ENCODE data around the gene SHF. TPM values are rescaled to one million over a fixed set of nuclear protein-coding genes. Genes with fewer than 3 reads are reported as not detected.
A peak's percentile ranks its signal among the peaks of the same experiment; 100 is the strongest.

Gene SHF
- total RNA-seq, 2 experiments from 2014 or later = 19.8 to 23.5 TPM

DNA sequence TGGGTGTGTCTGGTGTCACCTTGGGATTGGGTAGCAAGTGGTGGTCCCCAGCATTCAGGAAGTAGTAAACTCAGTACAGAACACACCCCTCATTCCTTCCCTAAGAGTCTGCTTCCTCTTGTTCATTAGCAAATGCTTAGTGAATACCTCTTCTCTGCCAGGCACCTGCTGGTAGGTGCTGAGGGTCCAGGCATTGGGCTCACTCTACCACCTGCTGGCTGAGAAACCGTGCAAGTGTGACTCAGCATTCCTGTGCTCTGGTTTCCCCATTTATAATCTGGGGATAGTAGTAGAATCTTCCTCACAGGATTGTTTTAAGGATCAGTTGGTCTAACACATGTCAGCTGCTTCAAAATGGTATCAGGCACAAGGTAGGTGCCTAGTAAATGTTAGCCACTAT lies 4.8 kb downstream of the SHF start:
- ATAC-seq (no peak), DNase-seq (no peak)
- Mint-ChIP-seq H3K4me3 (no peak overlapping the region), H3K36me3 (ENCODE audit: low read depth) (peaks cover 2% of the 10 kb centered on the region), H3K27me3 (no peaks in the 10 kb centered on the region), H3K27ac (no peak overlapping the region), H3K4me1 (ENCODE audit: low read depth) (peaks cover 35% of the 10 kb centered on the region), H3K9me3 (no peaks in the 10 kb centered on the region)
- TF ChIP-seq, protein P1, sequence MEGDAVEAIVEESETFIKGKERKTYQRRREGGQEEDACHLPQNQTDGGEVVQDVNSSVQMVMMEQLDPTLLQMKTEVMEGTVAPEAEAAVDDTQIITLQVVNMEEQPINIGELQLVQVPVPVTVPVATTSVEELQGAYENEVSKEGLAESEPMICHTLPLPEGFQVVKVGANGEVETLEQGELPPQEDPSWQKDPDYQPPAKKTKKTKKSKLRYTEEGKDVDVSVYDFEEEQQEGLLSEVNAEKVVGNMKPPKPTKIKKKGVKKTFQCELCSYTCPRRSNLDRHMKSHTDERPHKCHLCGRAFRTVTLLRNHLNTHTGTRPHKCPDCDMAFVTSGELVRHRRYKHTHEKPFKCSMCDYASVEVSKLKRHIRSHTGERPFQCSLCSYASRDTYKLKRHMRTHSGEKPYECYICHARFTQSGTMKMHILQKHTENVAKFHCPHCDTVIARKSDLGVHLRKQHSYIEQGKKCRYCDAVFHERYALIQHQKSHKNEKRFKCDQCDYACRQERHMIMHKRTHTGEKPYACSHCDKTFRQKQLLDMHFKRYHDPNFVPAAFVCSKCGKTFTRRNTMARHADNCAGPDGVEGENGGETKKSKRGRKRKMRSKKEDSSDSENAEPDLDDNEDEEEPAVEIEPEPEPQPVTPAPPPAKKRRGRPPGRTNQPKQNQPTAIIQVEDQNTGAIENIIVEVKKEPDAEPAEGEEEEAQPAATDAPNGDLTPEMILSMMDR (IDR thresholded peaks at IDR 0.05) = no peak
- POLR2A ChIA-PET = interaction anchor here (5.3 kb wide), 1 partner anchor 15 kb away, joined by 33 read pairs; no protein-coding TSS in a partner anchor
- CTCF ChIA-PET = interaction anchor here (0.9 to 13.1 kb wide), 3 partner anchors 15 to 22 kb away, joined by 3 to 131 read pairs (median 6); no protein-coding TSS in a partner anchor
- intact Hi-C loops (cut with micrococcal nuclease) = no loop called here

DNA sequence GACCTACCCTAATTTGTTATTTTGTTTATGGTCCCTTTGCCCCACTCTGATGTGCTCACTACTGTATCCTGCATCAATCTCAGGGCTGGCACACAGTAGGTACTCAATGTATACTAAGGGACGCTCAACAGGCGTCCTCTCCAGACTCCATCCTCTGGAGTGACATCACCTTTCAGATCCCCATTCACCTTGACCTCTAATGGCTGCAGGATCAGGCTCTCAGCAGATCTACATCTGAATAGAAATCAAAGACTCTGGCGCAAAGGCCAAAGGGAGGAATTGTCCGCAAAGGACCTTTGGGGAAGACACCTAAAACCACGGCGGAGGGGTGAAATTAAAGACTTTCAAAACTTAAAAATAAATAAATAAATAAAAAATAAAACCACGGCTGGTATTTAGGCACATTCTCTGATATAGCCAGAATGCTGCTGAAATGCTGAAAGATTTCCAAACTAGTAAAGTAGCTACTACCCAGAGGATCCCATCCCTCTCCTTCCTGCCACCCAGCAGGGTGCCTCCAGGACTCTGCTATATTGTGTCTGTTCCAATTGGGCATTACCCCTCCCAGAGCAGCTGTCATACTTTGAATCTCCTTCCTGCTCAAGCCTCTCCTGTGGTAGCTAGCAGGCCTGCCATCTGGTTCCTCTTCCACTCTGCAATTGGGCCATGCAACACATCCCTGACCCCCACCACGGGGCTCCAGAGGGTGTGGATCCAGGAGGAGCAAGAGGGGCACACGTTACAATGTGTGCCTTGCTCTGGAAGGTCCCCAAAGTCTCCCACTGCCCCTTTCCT lies 6.1 kb downstream of the SHF start:
- H3K36me3 Mint-ChIP-seq (ENCODE audit: low read depth) = peaks cover 4% of the 10 kb centered on the region
- TF ChIP-seq, protein P1 (IDR thresholded peaks at IDR 0.05) = no peak
- no peaks in the 10 kb centered on the region for H3K27me3 Mint-ChIP-seq
- ATAC-seq = no peak
- peaks cover 31% of the 10 kb centered on the region for H3K4me1 Mint-ChIP-seq (ENCODE audit: low read depth)
- no peak for DNase-seq
- intact Hi-C loops (cut with micrococcal nuclease) = no loop called here
- ChIA-PET POLR2A (interaction anchor here (1.6 to 5.3 kb wide), 2 partner anchors 13 to 16 kb away, joined by 5 to 33 read pairs; no protein-coding TSS in a partner anchor), CTCF (interaction anchor here (0.6 to 13.1 kb wide), 6 partner anchors 10 to 632 kb away, joined by 3 to 131 read pairs (median 4); no protein-coding TSS in a partner anchor)
- no peaks in the 10 kb centered on the region for H3K9me3 Mint-ChIP-seq
- H3K27ac Mint-ChIP-seq = no peak overlapping the region
- H3K4me3 Mint-ChIP-seq = no peak overlapping the region

DNA sequence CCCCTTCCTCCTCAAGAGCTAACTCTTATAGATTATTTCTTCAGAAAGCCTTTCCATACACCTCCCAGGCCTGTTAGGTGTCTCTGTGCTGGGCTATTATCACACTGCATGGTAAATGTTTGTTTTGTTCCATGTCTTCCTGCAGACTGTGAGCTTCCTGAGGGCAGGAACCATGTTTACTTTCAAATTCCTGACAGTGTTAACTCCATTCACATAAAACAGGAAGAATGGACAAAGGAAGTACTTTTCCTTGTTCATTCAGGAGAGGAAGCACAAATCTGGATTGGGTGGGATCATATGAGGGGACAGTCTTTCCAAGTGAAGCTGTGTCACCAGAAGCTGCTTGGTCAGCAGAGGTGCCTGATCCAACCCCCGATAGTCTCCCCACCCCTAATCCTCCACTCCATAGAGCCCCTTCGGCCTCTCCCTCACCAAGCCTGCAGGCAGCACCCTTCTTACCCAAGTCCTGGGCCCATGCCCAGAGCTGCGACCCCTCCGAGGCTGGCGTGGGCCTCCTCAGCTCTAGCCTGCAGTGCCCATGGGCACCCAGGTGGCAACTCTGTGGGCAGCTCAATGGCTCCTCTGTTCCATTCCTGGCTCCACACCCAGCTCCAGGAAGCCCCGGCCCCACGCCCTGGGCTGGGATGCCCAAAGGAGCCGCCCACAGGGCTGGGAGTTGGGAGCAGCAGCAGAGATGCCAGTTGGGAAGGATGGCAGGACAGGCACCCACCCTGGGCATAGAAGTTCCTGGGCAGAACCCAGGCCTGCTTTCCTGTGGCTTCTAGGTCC lies 6.9 kb downstream of the SHF start:
- Mint-ChIP-seq H3K36me3 (ENCODE audit: low read depth) (peaks cover 4% of the 10 kb centered on the region), H3K4me1 (ENCODE audit: low read depth) (peaks cover 27% of the 10 kb centered on the region), H3K9me3 (no peaks in the 10 kb centered on the region), H3K27me3 (no peaks in the 10 kb centered on the region), H3K27ac (no peak overlapping the region), H3K4me3 (no peak overlapping the region)
- ATAC-seq = no peak
- POLR2A ChIA-PET = interaction anchor here (0.6 to 5.3 kb wide), 5 partner anchors 11 to 20 kb away, joined by 3 to 33 read pairs (median 5); no protein-coding TSS in a partner anchor
- CTCF ChIA-PET = interaction anchor here (0.7 to 13.1 kb wide), 8 partner anchors 9 to 433 kb away, joined by 3 to 131 read pairs (median 3); no protein-coding TSS in a partner anchor
- TF ChIP-seq, protein P1 (IDR thresholded peaks at IDR 0.05) = no peak
- no peak for DNase-seq
- intact Hi-C loops (cut with micrococcal nuclease) = no loop called here

DNA sequence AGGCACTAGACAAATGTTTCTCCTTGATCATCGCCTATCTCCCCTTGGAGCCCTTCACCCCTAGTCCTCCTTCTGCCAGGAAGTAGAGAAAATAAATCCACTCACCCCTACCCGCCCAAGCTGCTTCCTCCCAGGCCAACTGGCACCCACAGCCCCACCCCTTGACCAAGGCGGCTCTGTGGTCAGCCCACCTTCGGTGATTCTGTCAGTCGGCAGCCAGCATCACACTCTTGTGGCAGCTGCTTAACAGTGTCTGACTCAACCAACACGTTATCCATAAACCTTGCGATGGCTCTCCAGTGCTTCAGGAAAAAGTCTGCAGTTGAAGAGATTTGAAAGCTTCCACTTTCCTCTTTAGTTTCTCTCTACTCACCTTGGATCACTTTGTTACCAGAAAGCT lies 7.6 kb downstream of the SHF start:
- POLR2A ChIA-PET = interaction anchor here (0.6 to 5.3 kb wide), 6 partner anchors 12 to 21 kb away, joined by 3 to 33 read pairs (median 4); no protein-coding TSS in a partner anchor
- Mint-ChIP-seq H3K36me3 (ENCODE audit: low read depth) (peaks cover 4% of the 10 kb centered on the region), H3K4me3 (no peak overlapping the region), H3K4me1 (ENCODE audit: low read depth) (peaks cover 22% of the 10 kb centered on the region), H3K27me3 (no peaks in the 10 kb centered on the region), H3K27ac (peak overlapping the region; percentile 2), H3K9me3 (no peaks in the 10 kb centered on the region)
- TF ChIP-seq, protein P1 (IDR thresholded peaks at IDR 0.05) = no peak
- ATAC-seq (peak; percentile 74), DNase-seq (peak; percentile 64)
- intact Hi-C loops (cut with micrococcal nuclease) = no loop called here
- CTCF ChIA-PET = interaction anchor here (0.7 to 13.1 kb wide), 5 partner anchors 9 to 20 kb away, joined by 3 to 131 read pairs (median 3); no protein-coding TSS in a partner anchor

All from activated CD8-positive, alpha-beta T cell treated with anti-CD3 and anti-CD28 coated beads for 36 hours (primary cell).